GM10248 (cell line): ENCODE results near the gene EIF2A.
"Not testable (repeated sequence)": the region's sequence is repeated elsewhere in the genome, so short reads cannot be mapped to it uniquely, and the experiment has no call there.

ENCODE experiments used
- CTCF ChIA-PET: fragments of 300-600 bp; sonication (Branson Sonifier 250); formaldehyde crosslinking; extraction: SDS; loops from one replicate; lab custom pipeline; 2021; ENCODE audit warnings: antibody characterized with exemption; lab: Yijun Ruan, JAX
- POLR2A ChIA-PET: fragments of 350-650 bp; sonication (Branson Sonifier 250); formaldehyde crosslinking; extraction: SDS; loops from one replicate; lab custom pipeline; 2020; ENCODE audit warnings: antibody characterized with exemption; lab: Yijun Ruan, JAX
- DNase-seq: peaks from one replicate; pipeline ENCODE4 v3.0.0; 2012; ENCODE audit errors: extremely low spot score
- CTCF ChIP-seq: IDR thresholded peaks from 2 replicates; pipeline ENCODE4 v1.5.1; 2012; ENCODE audit warnings: mild to moderate bottlenecking, low read depth; ENCODE audit errors: extremely low read depth, missing control alignments, control extremely low read depth

EIF2A gene

GRCh38 chr3:150594150-150594549 lies 47.6 kb downstream of the EIF2A start:
- ChIA-PET POLR2A (no interaction called here), CTCF (interaction anchor here (1.2 to 2.0 kb wide), 2 partner anchors 9 kb away, joined by 3 to 6 read pairs; partner anchors contain the start of gene SELENOT)
- TF ChIP-seq CTCF: no peak
- DNase-seq: no peak

GRCh38 chr3:150597646-150598045 lies 51.1 kb downstream of the EIF2A start:
- DNase-seq: no peak
- CTCF ChIA-PET: interaction anchor here (1.1 to 1.8 kb wide), 5 partner anchors 8 to 189 kb away, joined by 3 to 8 read pairs (median 3); partner anchors contain the start of gene TSC22D2
- POLR2A ChIA-PET: no interaction called here
- TF ChIP-seq CTCF: no peak

- CTCF ChIA-PET: interaction anchor here (0.8 to 2.1 kb wide), 3 partner anchors 9 to 190 kb away, joined by 3 to 6 read pairs (median 4); no protein-coding TSS in a partner anchor
Measured at GRCh38 chr3:150599611-150600297, 53.2 kb downstream of the EIF2A start.

GRCh38 chr3:150600647-150601530 lies 54.3 kb downstream of the EIF2A start:
- CTCF ChIA-PET, POLR2A ChIA-PET, DNase-seq: not testable (repeated sequence)

More at GRCh38 chr3:150599611-150600297, 53.2 kb downstream of the EIF2A start:
- TF ChIP-seq CTCF: no peak
- peak; percentile 30 for DNase-seq
- POLR2A ChIA-PET: no interaction called here

- no peak for TF ChIP-seq CTCF
- POLR2A ChIA-PET: interaction anchor here (0.5 to 1.3 kb wide), 7 partner anchors 14 to 162 kb away, joined by 3 to 7 read pairs (median 4); partner anchors contain the start of genes ERICH6 and SIAH2
- no peak for DNase-seq
- CTCF ChIA-PET: interaction anchor here (0.9 to 2.3 kb wide), 4 partner anchors 8 to 37 kb away, joined by 3 to 6 read pairs (median 3); no protein-coding TSS in a partner anchor
Measured at GRCh38 chr3:150602426-150603152, 56.0 kb downstream of the EIF2A start.

- peak; percentile 94 for DNase-seq
- no peak for TF ChIP-seq CTCF
- CTCF ChIA-PET: interaction anchor here (0.9 to 2.3 kb wide), 4 partner anchors 9 to 36 kb away, joined by 3 to 6 read pairs (median 3); no protein-coding TSS in a partner anchor
- POLR2A ChIA-PET: interaction anchor here (0.5 to 1.3 kb wide), 6 partner anchors 14 to 161 kb away, joined by 3 to 7 read pairs (median 4); partner anchors contain the start of gene SIAH2
Measured at GRCh38 chr3:150603153-150603979, 56.8 kb downstream of the EIF2A start, which contains the start of gene SELENOT. SELENOT (plus strand) TSS chr3:150603321; CDS start chr3:150603363, 42 bp downstream.
